HPDE6-E6E7 (cell line): Measurements from ENCODE around the gene EIF4A3.
"Not testable (repeated sequence)": the region's sequence is repeated elsewhere in the genome, so short reads cannot be mapped to it uniquely, and the experiment has no call there.

ENCODE experiments used
- DNase-seq: peaks from one replicate; pipeline ENCODE4 v3.0.0; 2011; ENCODE audit warnings: missing footprints; ENCODE audit errors: extremely low spot score

Gene EIF4A3

GRCh38 chr17:80173126-80173525 lies 26.2 kb upstream of the EIF4A3 start:
- DNase-seq = no peak

- DNase-seq = no peak
Observed at GRCh38 chr17:80171681-80172080, 24.8 kb upstream of the EIF4A3 start.

GRCh38 chr17:80169784-80170500 lies 23.0 kb upstream of the EIF4A3 start, which contains the start of gene CARD14:
Gene CARD14, plus strand, starts transcription at chr17:80170030. Its CDS starts 11,409 bp downstream, at chr17:80181439.
- peak; percentile 85 for DNase-seq

- no peak for DNase-seq
Observed at GRCh38 chr17:80169107-80169506, 22.2 kb upstream of the EIF4A3 start.

- DNase-seq = no peak
Observed at GRCh38 chr17:80168371-80168770, 21.4 kb upstream of the EIF4A3 start.

- no peak for DNase-seq
Observed at GRCh38 chr17:80166446-80166845, 19.5 kb upstream of the EIF4A3 start.

- DNase-seq = no peak
Observed at GRCh38 chr17:80164185-80164584, 17.3 kb upstream of the EIF4A3 start.

GRCh38 chr17:80163336-80163735 lies 16.4 kb upstream of the EIF4A3 start:
- DNase-seq = no peak

- no peak for DNase-seq
Observed at GRCh38 chr17:80160536-80160935, 13.6 kb upstream of the EIF4A3 start.

GRCh38 chr17:80158846-80159245 lies 11.9 kb upstream of the EIF4A3 start:
- no peak for DNase-seq

GRCh38 chr17:80155600-80155999 lies 8.7 kb upstream of the EIF4A3 start:
- not testable (repeated sequence) for DNase-seq

GRCh38 chr17:80154166-80154565 lies 7.2 kb upstream of the EIF4A3 start:
- DNase-seq = no peak

- no peak for DNase-seq
Observed at GRCh38 chr17:80153004-80153403, 6.1 kb upstream of the EIF4A3 start.

GRCh38 chr17:80152081-80152702 lies 5.3 kb upstream of the EIF4A3 start:
- no peak for DNase-seq

- no peak for DNase-seq
Observed at GRCh38 chr17:80151333-80151732, 4.4 kb upstream of the EIF4A3 start.

GRCh38 chr17:80146121-80147034 lies 550 bp downstream of the EIF4A3 start:
- DNase-seq = no peak

GRCh38 chr17:80145076-80146075 lies 1.6 kb downstream of the EIF4A3 start:
- DNase-seq = no peak

- no peak for DNase-seq
Observed at GRCh38 chr17:80142929-80143328, 4.0 kb downstream of the EIF4A3 start.

- DNase-seq = no peak
Observed at GRCh38 chr17:80141463-80142165, 5.3 kb downstream of the EIF4A3 start.

GRCh38 chr17:80138856-80139426 lies 8.0 kb downstream of the EIF4A3 start:
- no peak for DNase-seq
